ENCODE measurements around the gene STRN3.

DNA sequence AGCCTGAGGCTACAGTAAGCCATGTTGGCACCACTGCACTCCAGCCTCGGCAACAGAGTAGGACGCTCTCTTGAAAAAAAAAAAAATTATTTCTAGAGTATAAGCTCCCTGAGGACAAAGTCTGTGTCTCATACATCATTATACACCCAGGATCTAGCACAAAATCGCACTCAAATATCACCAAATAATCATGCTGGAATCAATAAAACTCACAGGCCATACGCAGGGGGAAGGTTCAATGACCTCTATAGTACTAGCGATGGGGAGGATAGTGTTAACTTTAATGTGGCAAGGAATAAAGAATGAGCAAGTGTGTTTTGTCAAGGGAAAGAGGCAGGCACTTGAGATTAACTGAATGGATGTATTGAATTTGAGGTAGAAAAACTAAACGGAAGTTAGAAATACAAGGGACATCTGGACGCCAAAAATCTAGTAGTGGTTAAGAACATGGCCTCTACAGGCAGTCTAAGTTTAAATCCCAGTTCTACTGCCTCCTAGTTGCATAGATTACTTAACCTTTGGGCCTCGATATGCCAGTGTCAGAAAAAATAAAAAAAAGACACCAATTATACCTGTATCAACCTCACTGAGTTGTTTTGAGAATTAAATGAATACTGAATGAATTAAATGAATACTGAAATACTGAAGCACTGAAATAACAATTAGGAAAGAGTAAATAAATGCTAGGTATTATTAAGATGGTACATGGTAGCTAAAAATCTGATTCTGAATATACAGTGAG is 5.2 kb downstream of the STRN3 start:
- TF ChIP-seq, protein P1, sequence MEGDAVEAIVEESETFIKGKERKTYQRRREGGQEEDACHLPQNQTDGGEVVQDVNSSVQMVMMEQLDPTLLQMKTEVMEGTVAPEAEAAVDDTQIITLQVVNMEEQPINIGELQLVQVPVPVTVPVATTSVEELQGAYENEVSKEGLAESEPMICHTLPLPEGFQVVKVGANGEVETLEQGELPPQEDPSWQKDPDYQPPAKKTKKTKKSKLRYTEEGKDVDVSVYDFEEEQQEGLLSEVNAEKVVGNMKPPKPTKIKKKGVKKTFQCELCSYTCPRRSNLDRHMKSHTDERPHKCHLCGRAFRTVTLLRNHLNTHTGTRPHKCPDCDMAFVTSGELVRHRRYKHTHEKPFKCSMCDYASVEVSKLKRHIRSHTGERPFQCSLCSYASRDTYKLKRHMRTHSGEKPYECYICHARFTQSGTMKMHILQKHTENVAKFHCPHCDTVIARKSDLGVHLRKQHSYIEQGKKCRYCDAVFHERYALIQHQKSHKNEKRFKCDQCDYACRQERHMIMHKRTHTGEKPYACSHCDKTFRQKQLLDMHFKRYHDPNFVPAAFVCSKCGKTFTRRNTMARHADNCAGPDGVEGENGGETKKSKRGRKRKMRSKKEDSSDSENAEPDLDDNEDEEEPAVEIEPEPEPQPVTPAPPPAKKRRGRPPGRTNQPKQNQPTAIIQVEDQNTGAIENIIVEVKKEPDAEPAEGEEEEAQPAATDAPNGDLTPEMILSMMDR (IDR thresholded peaks at IDR 0.05): no peak
- TF ChIP-seq EZH2 (IDR thresholded peaks at IDR 0.05; ENCODE audit: borderline replicate concordance, insufficient read depth, low read depth, low read length, poor library complexity, severe bottlenecking): no peak

Data from B cell (primary cell).